ENCODE measurements around the gene GAPDH.

The GAPDH gene

DNA sequence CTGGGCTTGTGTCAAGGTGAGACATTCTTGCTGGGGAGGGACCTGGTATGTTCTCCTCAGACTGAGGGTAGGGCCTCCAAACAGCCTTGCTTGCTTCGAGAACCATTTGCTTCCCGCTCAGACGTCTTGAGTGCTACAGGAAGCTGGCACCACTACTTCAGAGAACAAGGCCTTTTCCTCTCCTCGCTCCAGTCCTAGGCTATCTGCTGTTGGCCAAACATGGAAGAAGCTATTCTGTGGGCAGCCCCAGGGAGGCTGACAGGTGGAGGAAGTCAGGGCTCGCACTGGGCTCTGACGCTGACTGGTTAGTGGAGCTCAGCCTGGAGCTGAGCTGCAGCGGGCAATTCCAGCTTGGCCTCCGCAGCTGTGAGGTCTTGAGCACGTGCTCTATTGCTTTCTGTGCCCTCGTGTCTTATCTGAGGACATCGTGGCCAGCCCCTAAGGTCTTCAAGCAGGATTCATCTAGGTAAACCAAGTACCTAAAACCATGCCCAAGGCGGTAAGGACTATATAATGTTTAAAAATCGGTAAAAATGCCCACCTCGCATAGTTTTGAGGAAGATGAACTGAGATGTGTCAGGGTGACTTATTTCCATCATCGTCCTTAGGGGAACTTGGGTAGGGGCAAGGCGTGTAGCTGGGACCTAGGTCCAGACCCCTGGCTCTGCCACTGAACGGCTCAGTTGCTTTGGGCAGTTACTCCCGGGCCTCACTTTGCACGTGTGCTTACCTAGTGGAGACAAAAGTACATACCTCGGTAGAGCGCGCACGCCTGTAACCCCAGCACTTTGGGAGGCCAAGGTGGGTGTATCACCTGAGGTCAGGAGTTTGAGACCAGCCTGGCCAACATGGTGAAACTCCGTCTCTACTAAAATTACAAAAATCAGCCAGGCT is 4.3 kb downstream of the GAPDH start:
- no peak overlapping the region for H3K4me3 ChIP-seq (ENCODE audit: low read depth, low read length)
- TF ChIP-seq, protein P1, sequence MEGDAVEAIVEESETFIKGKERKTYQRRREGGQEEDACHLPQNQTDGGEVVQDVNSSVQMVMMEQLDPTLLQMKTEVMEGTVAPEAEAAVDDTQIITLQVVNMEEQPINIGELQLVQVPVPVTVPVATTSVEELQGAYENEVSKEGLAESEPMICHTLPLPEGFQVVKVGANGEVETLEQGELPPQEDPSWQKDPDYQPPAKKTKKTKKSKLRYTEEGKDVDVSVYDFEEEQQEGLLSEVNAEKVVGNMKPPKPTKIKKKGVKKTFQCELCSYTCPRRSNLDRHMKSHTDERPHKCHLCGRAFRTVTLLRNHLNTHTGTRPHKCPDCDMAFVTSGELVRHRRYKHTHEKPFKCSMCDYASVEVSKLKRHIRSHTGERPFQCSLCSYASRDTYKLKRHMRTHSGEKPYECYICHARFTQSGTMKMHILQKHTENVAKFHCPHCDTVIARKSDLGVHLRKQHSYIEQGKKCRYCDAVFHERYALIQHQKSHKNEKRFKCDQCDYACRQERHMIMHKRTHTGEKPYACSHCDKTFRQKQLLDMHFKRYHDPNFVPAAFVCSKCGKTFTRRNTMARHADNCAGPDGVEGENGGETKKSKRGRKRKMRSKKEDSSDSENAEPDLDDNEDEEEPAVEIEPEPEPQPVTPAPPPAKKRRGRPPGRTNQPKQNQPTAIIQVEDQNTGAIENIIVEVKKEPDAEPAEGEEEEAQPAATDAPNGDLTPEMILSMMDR (IDR thresholded peaks at IDR 0.05; ENCODE audit: control insufficient read depth, extremely low read depth, insufficient read depth): no peak
- DNase-seq (ENCODE audit: low read depth): no peak

DNA sequence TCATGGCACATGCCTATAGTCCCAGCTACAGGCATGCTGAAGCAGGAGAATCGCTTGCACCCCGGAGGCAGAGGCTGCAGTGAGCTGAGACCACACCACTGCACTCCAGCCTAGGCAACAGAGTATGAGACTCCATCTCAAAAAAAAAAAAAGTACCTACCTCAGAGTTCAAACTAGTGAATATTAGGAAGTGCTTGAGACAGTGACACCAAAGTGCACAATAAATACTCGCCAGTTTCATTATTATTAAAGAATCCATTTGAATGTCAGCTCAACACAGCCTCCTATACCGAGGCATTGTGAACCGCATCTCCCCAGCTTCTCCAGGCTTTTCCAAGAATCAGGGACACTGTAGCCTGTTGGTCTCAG is 5.0 kb downstream of the GAPDH start:
- no peak overlapping the region for H3K4me3 ChIP-seq (ENCODE audit: low read depth, low read length)
- no peak for DNase-seq (ENCODE audit: low read depth)
- TF ChIP-seq, protein P1 (IDR thresholded peaks at IDR 0.05; ENCODE audit: control insufficient read depth, extremely low read depth, insufficient read depth): no peak

DNA sequence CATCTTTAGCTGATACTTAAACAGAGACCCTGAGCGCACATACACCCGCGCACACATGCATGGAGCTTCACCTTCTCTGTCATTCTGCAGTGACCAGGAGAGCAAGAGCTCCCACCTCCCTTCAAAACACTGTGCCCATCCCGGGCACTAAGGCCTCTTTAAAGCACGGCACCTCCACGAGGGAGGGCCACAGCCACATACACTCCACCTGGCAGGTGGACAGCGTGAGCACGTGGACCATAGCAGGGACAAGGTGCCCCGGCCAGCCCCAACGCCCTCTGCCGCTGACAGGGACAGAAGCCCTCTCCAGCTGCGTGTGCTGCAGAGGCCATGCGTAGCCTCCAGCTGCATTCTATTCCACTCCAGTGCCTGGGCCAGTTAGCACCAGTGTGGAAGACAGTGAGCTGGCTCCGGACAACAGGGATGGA is 5.4 kb downstream of the GAPDH start:
- TF ChIP-seq, protein P1 (IDR thresholded peaks at IDR 0.05; ENCODE audit: control insufficient read depth, extremely low read depth, insufficient read depth): no peak
- H3K4me3 ChIP-seq (ENCODE audit: low read depth, low read length): no peak overlapping the region
- no peak for DNase-seq (ENCODE audit: low read depth)

DNA sequence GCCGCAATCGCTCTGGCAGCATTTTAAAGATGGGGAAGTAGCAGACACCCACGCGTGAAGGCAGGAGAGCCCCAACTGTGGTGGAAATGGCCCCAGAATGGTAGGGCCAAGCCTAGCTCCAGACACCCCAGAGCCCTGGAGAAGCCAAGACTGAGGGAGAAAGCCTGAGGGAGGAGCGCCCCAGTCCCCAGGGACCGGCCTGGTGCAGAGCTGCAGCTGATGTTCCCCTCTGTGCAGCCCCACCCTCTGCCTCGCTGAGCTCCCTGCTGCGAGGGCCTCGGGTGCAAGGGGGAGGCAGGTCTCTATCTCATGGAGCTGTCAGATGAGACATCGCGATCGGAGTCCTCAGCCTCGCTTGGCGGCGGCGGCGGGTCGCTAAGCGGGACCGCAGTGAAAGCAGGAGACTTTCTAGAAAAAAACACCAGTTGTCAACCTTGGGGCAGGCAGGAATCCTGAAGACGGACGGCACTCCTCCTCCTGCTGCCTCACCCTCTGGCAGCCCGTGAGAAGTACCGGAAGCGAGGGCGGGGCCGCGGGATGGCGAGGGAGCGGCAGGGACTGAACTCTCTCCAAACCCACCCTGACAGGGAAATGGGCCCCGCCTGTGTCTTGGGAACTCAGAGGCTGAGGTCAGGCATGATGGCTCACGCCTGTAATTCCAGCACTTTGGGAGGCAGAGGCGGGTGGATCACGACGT is 6.0 kb downstream of the GAPDH start:
- no peak for DNase-seq (ENCODE audit: low read depth)
- no peak overlapping the region for H3K4me3 ChIP-seq (ENCODE audit: low read depth, low read length)
- TF ChIP-seq, protein P1 (IDR thresholded peaks at IDR 0.05; ENCODE audit: control insufficient read depth, extremely low read depth, insufficient read depth): no peak

DNA sequence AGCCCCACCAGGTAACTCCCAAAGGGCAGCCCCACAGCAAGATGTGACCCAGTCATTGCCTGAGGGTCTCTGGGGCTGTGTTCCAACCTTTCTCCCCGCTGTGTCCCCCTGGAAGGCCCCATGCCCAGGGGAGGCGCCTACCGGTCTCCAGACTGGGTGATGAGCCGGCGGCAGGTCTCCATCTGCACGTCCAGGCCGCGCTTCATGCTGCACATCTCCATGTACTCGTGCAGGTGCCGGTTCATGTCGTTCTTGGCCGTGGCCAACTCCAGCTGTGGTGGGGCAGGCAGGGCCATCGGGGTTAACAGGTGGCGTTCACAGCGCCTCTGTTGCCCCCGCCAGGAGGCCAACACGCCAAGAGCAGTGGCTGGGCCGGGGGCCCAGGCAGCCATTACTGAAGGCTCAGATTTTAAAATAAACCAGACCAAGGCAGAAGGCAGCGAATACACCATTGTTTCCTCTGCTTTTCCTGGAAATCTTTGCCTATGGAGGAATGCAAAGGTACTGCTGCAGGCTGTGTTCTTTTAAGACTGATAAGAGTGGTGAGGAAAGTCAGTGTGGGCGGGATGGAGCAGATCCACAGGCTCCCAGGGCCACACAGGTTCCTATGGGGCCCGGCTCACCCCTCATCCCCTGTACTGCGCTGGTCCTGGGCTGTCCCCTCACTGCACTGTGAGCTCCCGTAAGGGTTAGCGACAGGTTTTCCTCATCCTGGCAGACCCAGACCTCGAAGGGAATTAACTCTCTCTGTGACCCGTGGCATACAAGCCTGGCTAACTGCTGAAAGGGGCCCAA is 7.3 kb downstream of the GAPDH start:
- TF ChIP-seq, protein P1 (IDR thresholded peaks at IDR 0.05; ENCODE audit: control insufficient read depth, extremely low read depth, insufficient read depth): no peak
- no peak overlapping the region for H3K4me3 ChIP-seq (ENCODE audit: low read depth, low read length)
- DNase-seq (ENCODE audit: low read depth): no peak

DNA sequence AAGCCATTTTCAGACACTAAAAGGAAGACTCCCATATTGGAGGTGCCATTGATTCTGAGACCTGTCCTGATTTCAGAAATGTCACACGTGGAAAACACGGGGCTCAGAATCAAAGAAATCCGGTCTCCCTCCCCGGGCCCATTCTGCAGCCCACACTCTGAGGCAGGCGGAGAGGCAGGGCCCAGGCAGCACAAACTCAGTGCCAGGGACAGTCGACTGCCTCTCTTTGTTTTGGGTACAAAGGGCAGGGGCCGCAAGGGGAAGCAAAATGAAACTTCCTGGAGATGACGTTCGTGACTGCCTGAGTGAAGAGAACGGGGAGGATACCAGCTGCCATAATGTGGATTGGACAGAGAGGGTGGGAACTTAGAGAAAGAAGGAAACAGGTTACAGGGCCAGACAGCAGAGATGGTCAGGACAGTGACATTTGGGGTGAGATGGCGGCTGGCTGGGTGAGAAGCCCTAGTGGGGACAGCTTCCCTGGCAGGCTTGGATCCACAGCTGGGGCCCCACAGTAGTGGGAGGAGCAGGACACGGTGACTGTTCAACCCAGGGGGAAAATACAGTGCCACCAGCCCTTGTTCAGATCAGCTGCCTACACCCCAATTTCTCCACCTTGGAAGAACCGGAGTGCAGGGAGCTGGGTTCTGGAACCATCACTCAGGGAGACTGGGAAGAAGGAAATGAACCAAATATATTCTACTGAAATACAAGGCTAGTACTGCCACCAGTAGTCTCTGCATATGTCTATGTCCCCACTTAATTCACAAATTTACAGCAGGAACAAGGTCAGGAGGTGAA is 8.1 kb downstream of the GAPDH start:
- no peak overlapping the region for H3K4me3 ChIP-seq (ENCODE audit: low read depth, low read length)
- no peak for DNase-seq (ENCODE audit: low read depth)
- TF ChIP-seq, protein P1 (IDR thresholded peaks at IDR 0.05; ENCODE audit: control insufficient read depth, extremely low read depth, insufficient read depth): no peak
